WERI-Rb-1 (cell line): ENCODE data around the gene TRIML2.

Experiments used
- DNase-seq: peaks from one replicate; pipeline ENCODE4 v3.0.0-alpha.2; 2020
- H3K27ac ChIP-seq: fragments of 250-450 bp; sonication (Bioruptor Pico); 2 replicates; pipeline ENCODE4 v1.5.1; 2020; ENCODE audit warnings: mild to moderate bottlenecking, moderate library complexity
- H3K27me3 ChIP-seq: fragments of 250-450 bp; sonication (Bioruptor Pico); 2 replicates; pipeline ENCODE4 v1.5.1; 2021; ENCODE audit warnings: mild to moderate bottlenecking, low read depth, moderate library complexity; ENCODE audit not compliant: insufficient read depth, severe bottlenecking
- H3K36me3 ChIP-seq: fragments of 250-450 bp; sonication (Bioruptor Pico); 2 replicates; pipeline ENCODE4 v1.5.1; 2020; ENCODE audit warnings: mild to moderate bottlenecking, moderate library complexity
- H3K4me3 ChIP-seq: 2 replicates; pipeline ENCODE4 v1.5.1; 2011; ENCODE audit warnings: low read depth, mild to moderate bottlenecking, control low read depth, low read length
- H3K9me3 ChIP-seq: fragments of 250-450 bp; sonication (Bioruptor Pico); 2 replicates; pipeline ENCODE4 v1.5.1; 2021; ENCODE audit warnings: mild to moderate bottlenecking, moderate library complexity; ENCODE audit not compliant: severe bottlenecking
- CTCF ChIP-seq: IDR thresholded peaks from 2 replicates; pipeline ENCODE4 v1.5.1; 2011; ENCODE audit warnings: low read depth, mild to moderate bottlenecking, control low read depth, inconsistent platforms, low read length

The TRIML2 gene

GRCh38 chr4:188109157-188109755 lies at the start of gene TRIML2:
TSS of gene TRIML2 (minus strand) at chr4:188109603. CDS start at chr4:188105368, 4,235 bp downstream.
- Histone ChIP-seq H3K9me3 (peaks cover 6% of the 10 kb centered on the region), H3K36me3 (no peaks in the 10 kb centered on the region), H3K27ac (no peak within 1 kb of the TSS), H3K27me3 (peaks cover 95% of the 10 kb centered on the region), H3K4me3 (no peak within 1 kb of the TSS)
- DNase-seq: no peak
- no peak for TF ChIP-seq CTCF

- no peak for TF ChIP-seq CTCF
- Histone ChIP-seq H3K36me3 (no peaks in the 10 kb centered on the region), H3K27ac (no peak overlapping the region), H3K4me3 (no peak overlapping the region), H3K9me3 (peaks cover 11% of the 10 kb centered on the region), H3K27me3 (peaks cover 63% of the 10 kb centered on the region)
- DNase-seq: no peak
Measured at GRCh38 chr4:188158336-188158735, 48.9 kb upstream of the TRIML2 start.

GRCh38 chr4:188154668-188155405 lies 45.4 kb upstream of the TRIML2 start:
- Histone ChIP-seq H3K4me3 (no peak overlapping the region), H3K36me3 (no peaks in the 10 kb centered on the region), H3K27ac (no peak overlapping the region), H3K27me3 (peaks cover 37% of the 10 kb centered on the region), H3K9me3 (peaks cover 6% of the 10 kb centered on the region)
- no peak for DNase-seq
- no peak for TF ChIP-seq CTCF

GRCh38 chr4:188147776-188148175 lies 38.4 kb upstream of the TRIML2 start:
- no peak for DNase-seq
- Histone ChIP-seq H3K4me3 (no peak overlapping the region), H3K36me3 (no peaks in the 10 kb centered on the region), H3K27ac (no peak overlapping the region), H3K9me3 (peaks cover 6% of the 10 kb centered on the region), H3K27me3 (peaks cover 65% of the 10 kb centered on the region)
- TF ChIP-seq CTCF: no peak

- no peaks in the 10 kb centered on the region for H3K36me3 ChIP-seq
- no peak for TF ChIP-seq CTCF
- no peak overlapping the region for H3K27ac ChIP-seq
- peaks cover 6% of the 10 kb centered on the region for H3K9me3 ChIP-seq
- no peak overlapping the region for H3K4me3 ChIP-seq
- H3K27me3 ChIP-seq: peaks cover 71% of the 10 kb centered on the region
- DNase-seq: no peak
Measured at GRCh38 chr4:188147176-188147575, 37.8 kb upstream of the TRIML2 start.

- H3K4me3 ChIP-seq: no peak overlapping the region
- peaks cover 6% of the 10 kb centered on the region for H3K9me3 ChIP-seq
- H3K27ac ChIP-seq: no peak overlapping the region
- peaks cover 77% of the 10 kb centered on the region for H3K27me3 ChIP-seq
- no peaks in the 10 kb centered on the region for H3K36me3 ChIP-seq
- TF ChIP-seq CTCF: no peak
- no peak for DNase-seq
Measured at GRCh38 chr4:188146618-188147017, 37.2 kb upstream of the TRIML2 start.
